ENCODE results near the gene RSPO4.
"Not testable (repeated sequence)": the region's sequence is repeated elsewhere in the genome, so short reads cannot be mapped to it uniquely, and the experiment has no call there.

Gene RSPO4

DNA sequence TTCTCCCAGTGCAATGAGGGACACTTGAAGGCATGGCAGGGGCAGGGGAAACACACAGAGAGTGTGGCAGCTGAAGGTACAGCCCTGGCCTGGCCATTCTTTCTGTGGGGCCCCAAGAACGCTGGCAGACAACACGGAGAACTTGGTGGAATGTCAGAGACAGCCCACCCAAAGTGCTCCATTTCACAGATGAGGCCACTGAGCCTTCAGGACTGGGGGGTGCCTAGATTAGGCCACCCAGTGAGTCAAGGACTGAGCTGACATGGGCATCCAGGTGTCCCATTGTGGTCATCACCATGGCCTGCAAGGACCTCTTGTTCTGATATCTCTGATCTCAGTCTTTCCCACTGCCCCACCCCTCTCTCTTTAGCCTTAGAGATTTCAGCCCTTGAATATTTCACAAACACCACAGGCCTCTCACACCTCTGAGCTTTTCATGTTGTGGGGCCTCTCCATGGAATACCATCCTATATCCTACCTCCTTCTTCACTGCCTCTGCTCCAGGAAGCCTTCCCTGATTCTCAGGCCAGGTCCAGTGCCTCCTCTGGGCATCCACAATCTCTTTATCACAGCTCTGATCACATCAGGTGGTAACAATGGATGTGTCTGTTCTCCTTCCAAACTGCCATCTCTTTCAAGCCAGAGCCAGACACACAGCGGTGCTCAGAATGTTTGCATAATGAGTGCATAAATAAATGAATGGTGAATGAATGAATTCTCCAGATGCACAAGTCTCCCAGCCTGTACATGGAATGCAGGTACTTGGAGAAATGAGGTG lies 2.0 kb upstream of the RSPO4 start:
- no peak for DNase-seq

GRCh38 chr20:1002682-1003561 lies 811 bp upstream of the RSPO4 start:
- no peak for DNase-seq

DNA sequence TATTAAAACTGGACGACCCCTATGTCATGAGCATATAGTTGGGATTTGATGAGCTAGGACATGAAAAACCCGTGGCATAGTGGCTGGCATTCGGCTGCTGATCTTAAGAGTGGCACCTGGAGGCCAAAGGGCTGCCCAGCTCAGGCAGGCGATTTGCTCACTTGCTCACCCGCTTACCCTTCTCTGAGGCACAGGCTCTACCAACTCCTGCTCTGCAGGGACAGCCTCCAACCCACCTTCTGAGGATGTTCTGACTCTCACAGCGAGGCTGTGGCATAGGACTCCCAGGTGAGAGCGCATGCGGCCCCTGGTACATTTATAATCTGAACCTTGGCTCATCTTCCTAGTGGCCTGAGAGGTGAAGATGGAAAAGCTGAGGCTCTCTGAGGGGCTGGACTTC lies 995 bp downstream of the RSPO4 start:
- no peak for DNase-seq

GRCh38 chr20:998231-998830 lies 3.8 kb downstream of the RSPO4 start:
- DNase-seq, result no peak

GRCh38 chr20:997486-997885 lies 4.6 kb downstream of the RSPO4 start:
- no peak for DNase-seq

GRCh38 chr20:997016-997415 lies 5.1 kb downstream of the RSPO4 start:
- DNase-seq, result no peak

DNA sequence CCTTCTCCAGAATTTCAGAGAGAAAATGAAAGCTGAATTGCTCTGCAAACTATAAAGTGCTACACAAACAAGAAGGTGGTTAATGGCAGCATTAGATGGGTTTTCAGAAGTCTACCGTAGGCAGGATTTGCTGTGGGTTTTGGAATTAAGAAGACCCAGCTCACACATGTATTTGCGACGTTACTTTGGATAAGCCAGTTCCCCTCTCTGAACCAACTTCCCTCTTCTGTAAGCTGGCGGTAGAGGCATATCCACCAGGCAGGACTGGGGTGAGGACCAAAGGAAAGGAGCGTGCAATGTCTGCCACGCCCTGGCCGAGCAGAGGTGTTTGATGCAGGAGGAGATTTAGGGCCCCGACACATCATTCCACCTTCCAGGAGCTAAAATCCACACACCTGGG lies 6.9 kb downstream of the RSPO4 start:
- DNase-seq, result no peak

GRCh38 chr20:992801-993535 lies 9.1 kb downstream of the RSPO4 start:
- DNase-seq, result no peak

DNA sequence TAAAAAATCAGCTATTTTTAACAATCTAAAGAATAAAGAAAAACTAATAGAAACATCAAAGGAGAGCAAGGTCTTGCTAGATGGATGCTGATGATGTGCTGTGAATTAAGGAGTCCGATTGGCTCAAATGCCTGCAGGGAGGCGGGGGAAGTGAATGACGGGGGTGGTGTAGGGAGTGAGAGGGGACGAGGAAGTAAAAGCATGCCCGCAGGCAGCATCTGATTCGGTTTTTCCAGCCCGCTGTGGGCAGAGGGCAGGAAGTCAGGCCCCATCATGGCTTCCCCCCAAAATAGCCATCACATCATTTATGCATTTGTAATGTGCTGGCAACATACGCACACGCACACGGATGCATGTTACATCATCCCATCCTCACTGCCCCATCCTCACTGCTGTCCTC lies 10.3 kb downstream of the RSPO4 start:
- no peak for DNase-seq

DNA sequence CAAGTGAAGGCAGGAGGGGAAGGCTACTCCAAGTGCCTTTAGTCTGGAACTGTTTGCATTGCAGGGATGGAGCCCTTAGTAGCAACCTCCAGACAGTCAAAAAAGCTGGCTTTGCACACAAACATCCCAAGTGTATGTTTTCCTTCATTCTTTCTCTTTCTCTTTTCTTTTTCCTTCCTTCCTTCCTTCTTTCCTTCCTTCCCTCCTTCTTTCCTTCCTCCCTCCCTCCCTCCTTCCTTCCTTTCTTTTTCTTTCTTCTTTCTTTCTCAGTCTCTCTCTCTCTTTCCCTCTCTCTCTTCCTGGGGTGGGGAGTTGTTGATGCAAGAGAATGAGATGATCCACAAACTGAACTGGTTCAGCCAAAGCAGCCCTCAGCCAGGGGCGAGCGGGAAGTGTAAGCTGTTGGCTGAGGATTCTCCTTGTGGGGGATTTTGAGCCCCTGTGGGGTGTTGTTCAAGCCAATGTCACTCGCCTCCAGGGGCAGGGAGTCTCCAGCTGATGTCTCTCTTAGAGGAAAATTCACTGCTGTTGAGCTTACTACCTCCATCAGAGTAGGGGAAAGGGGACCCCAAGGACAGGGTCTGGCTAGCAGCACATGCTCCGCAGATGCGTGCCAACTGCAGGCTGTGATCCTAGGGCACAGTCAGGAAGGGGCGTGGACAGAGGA lies 11.7 kb downstream of the RSPO4 start:
- no peak for DNase-seq

GRCh38 chr20:988272-988671 lies 13.8 kb downstream of the RSPO4 start:
- no peak for DNase-seq

DNA sequence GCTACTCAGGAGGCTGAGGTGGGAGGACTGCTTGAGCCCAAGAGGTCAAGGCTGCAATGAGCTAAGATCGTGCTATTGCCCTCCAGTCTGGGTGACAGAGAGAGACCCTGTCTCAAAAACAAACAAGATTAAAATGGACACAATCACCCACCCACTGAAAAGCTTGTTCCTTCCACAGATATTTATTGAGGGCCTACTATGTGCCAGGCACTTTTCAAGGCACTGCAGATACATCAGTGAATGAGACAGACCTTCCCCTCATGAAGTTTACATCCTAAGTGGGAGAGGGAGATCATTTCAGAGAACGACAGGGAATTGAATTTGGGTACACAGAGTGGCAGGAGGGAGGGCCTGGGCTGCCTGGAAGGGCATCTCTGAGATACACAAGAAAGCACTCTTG lies 14.4 kb downstream of the RSPO4 start:
- no peak for DNase-seq

DNA sequence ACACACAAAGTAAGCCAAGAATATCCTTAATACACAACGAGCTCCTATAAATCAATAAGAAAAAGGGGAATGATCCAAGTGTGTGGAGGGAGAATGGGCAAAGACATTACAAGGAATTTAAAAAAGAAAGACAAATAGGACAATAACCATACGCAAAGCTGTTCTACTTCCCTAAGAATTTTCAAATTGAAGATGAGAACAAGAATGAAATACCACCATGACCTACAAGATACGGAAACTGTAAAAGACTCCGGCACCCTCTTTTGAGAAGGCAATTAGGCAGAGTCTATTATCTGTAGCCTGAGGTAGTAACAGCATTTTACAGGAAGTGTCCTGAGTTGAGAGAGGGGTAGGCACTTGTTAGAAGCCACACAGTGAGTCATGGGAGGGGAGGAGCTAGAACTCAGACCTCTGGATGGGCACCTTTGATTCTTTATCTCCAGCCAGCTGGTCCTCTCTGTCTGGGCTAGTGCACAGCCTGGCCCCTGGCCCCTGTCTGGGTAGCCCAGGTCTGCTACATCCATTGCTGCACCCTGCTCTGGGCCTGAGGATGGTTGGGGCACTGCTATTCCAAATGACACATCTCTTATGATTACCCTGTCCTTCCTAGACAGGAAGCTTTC lies 15.3 kb downstream of the RSPO4 start:
- DNase-seq, result no peak

- DNase-seq, result not testable (repeated sequence)
These were observed 17.1 kb downstream of the RSPO4 start for GRCh38 chr20:984994-985393.

DNA sequence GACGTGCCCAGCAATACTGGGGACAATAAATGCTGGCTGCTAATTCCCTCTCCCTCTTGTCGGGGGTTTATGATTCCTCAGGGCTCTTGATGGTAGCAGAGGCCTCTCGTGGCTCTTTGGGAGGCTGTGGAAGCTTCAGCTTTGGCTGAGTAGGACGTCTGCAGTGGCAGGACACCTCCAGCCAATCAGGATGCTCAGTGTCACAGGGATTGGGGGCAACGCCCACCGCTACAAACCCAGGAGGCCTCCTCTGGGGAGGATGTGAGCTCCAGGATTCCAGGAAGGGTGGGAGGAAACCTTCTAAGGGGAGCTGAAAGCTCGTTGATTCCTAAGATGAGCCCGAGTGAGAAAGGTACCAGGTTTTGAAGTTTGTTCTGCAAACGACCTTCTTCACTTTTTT lies 19.4 kb downstream of the RSPO4 start:
- no peak for DNase-seq

DNA sequence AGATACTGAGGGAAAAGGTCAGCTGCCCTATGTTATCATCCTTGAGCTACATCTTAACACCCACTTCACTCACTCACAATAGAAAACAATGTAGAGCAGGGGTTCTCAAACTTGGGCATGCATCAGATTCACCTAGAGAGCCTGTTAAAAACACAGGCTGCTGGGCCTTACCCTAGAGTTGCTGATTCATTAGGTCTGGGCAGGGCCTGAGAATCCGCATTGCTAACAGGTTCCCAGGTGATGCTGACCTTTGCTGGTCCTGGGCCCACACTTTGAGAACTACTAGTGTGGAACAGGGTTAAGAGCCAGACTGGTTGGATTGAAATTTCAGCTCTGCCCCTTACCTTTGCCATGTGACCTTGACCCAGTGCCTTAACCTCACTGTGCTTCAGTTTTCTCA lies 25.1 kb downstream of the RSPO4 start:
- DNase-seq, result no peak

GRCh38 chr20:976033-976432 lies 26.1 kb downstream of the RSPO4 start:
- no peak for DNase-seq

DNA sequence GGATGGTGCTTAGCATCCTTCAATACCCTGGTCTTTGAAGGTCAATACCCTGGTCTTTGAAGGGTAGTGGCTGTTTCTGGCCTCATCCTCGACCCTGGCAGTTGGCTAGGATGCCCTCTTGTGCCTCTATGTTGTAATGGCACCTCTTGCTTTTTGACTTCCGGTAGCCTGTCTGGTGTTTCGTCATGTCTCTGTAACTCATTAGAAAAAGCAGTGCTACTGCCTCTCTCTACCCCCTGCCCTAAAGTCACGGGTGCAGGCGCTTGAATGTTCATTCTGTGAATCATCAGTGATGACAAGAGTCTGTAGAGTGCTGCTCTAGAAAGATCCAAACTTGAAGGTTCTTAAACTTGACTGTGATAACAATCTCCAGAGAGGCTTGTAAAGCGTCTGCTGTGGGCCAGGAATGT lies 28.3 kb downstream of the RSPO4 start:
- no peak for DNase-seq

DNA sequence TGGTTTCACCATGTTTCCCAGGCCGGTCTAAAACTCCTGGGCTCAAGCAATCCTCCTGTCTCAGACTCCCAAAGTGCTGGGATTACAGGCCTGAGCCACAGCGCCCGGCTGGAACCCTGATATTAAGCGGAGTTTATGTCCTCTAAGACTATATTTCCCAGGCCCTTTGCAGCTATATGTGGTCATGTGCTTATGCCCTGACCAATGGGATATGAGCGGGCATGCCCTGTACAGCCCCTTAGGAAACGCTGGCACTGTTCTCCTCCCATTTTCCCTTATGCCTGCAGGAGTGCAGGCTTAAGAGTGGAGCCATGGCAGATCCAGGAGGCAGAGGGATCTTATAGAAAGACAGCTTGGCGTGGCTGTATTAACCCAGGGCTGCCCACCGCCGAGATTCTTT lies 29.9 kb downstream of the RSPO4 start:
- DNase-seq, result no peak

DNA sequence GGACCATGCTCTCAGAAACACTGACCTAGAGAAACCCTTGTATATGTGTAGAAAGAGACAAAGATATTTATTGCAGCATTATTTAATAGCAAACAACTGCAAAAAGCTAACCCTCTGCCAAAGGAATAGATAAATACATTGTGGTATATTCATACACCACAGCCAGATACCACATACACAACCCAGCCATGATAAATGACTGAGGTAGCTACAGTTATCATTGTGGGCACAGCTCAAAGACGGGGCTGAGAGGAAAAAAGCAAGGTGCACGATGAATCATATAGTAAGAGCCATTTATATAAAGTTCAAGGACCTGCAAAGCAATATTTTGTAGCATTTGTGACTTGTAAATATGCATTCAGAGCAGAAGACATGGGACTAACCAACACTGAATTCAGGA lies 30.8 kb downstream of the RSPO4 start:
- no peak for DNase-seq

DNA sequence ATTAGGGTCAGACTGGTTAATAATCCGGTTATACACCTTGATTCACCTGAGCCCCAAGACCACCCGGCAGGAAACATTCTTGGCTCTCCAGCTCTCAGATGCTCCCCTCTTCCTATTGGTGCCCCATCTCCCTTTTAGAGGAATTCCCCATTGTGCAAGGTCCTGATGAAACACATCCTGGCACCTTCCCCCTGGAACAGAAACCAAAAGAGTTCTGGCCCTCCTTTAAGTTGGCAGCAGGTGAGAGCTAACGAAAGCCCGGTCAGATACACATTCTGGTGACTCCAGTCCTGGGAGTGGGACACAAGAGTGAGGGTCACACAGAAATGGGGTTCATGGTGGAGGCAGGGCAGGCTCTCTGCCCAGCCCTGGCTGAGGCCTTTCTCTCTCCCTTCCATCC lies 32.2 kb downstream of the RSPO4 start:
- DNase-seq, result no peak
